ENCODE results near the gene DLST.

DNA sequence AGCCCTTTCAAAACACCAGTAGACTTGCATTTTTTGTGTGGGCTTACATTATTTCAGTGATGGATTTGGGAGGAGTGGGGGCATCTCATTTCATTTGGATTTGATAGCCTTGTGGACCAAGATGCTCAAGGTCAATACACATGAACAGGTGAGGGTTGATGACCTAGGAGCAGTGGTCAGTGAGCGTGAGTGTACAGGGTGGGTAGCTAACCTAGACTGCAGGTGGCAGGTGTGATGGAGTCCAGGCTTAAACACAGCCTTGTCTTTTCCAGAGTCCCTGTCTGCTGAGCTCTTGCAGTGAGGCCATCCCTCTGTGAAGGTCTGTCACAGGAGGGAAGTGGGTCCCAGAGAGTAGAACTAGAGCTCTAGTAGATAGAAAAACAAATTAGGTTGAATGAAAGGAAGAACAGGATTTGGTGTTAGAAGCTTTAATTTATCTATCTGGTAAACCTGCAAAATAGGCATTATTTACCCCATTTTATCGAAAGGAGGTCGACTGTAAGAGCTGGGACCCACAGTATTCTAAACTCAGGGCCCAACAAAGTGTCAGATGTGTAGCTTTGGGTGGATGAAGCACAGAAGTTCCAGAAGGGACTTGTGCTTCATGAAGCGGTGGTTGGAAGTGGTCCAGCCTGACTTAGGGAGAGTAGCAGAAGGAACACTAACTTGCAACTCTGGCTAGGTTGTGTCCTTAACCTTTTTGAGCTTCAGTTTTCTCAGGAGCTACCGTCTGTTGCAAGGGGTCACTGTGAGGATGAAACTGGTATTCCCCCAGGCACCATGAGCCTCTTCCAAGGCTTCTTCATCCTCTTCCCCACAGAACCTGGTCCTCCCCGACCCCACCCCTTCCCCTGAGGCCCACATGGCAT lies 23.2 kb downstream of the DLST start:
- TF ChIP-seq, protein P1, sequence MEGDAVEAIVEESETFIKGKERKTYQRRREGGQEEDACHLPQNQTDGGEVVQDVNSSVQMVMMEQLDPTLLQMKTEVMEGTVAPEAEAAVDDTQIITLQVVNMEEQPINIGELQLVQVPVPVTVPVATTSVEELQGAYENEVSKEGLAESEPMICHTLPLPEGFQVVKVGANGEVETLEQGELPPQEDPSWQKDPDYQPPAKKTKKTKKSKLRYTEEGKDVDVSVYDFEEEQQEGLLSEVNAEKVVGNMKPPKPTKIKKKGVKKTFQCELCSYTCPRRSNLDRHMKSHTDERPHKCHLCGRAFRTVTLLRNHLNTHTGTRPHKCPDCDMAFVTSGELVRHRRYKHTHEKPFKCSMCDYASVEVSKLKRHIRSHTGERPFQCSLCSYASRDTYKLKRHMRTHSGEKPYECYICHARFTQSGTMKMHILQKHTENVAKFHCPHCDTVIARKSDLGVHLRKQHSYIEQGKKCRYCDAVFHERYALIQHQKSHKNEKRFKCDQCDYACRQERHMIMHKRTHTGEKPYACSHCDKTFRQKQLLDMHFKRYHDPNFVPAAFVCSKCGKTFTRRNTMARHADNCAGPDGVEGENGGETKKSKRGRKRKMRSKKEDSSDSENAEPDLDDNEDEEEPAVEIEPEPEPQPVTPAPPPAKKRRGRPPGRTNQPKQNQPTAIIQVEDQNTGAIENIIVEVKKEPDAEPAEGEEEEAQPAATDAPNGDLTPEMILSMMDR (IDR thresholded peaks at IDR 0.05), result no peak
- no peak for TF ChIP-seq POLR2A (IDR thresholded peaks at IDR 0.05)

Data from sigmoid colon (tissue), 3 donors.